ENCODE results near the gene BCL11B. TPM values are rescaled to one million over a fixed set of nuclear protein-coding genes. Genes with fewer than 3 reads are reported as not detected.
A peak's percentile ranks its signal among the peaks of the same experiment; 100 is the strongest.

BCL11B gene
- total RNA-seq (2013; cell fraction: nucleolus; rRNA removed): 6.7 and 7.9 TPM in 2 replicates
- 1.9 and 2.6 TPM in 2 replicates for total RNA-seq (2014; rRNA removed)
- 1.3 and 1.6 TPM in 2 replicates for total RNA-seq (2014; rRNA removed; fragmentation: Illumina TruSeq; extraction: Trizol)
- total RNA-seq (2021): 5.3 and 5.5 TPM in 2 replicates
- 0.12 TPM for polyA plus RNA-seq (2011; ENCODE audit: low read depth)
- polyA plus RNA-seq (2011; rRNA removed): 1.4 and 1.7 TPM in 2 replicates
- 1.2 and 1.6 TPM in 2 replicates for polyA plus RNA-seq (2011; cell fraction: cytosol; rRNA removed)
- 2.2 and 2.5 TPM in 2 replicates for polyA plus RNA-seq (2011; cell fraction: nucleus; rRNA removed)
- 0.22 and 0.24 TPM in 2 replicates for polyA plus RNA-seq (2012)
- polyA plus RNA-seq (2014; fragmentation: Illumina TruSeq; extraction: Trizol): 1.00 and 1.3 TPM in 2 replicates
- polyA plus RNA-seq (2014; fragmentation: Nextera tagmentation; extraction: Ambion mirVana): 1 to 10 TPM in 1 of 2 experiments, under 1 TPM in 1; 0.38 to 1.7 TPM
- polyA plus RNA-seq (2014; rRNA removed): 1.4 and 1.6 TPM in 2 replicates
- polyA plus RNA-seq (2016; fragmentation: Nextera tagmentation; extraction: Ambion mirVana): under 1 TPM; 0.64 to 0.71 TPM
- 3.1 and 3.5 TPM in 2 replicates for polyA minus RNA-seq (2011; rRNA and poly(A)+ RNA removed)
- 2.6 and 4.1 TPM in 2 replicates for polyA minus RNA-seq (2011; cell fraction: cytosol; rRNA and poly(A)+ RNA removed)
- polyA minus RNA-seq (2011; cell fraction: nucleus; rRNA and poly(A)+ RNA removed): 2.8 and 4.0 TPM in 2 replicates
- percentile 44 among the genes with signal in this experiment for Bru-seq, nascent RNA
- percentile 35 among the genes with signal in this experiment for BruChase-seq, experiment 1, labeled RNA remaining after a 6-hour chase
- BruChase-seq, experiment 2, labeled RNA remaining after a 2-hour chase: percentile 36 among the genes with signal in this experiment
- long read RNA-seq, experiment 1: 0 reads
- long read RNA-seq, experiment 2, partial matches to known transcripts: 0 of 2 reads
- long read RNA-seq, experiment 2, other reads (novel, unspliced or antisense): 2 of 2 reads

- H3K4me3 ChIP-seq: peak within 1 kb of the TSS; percentile 80
- FAIRE-seq: no peak
- BruUV-seq (replicated peaks): no TSS peak
- H2AFZ ChIP-seq (ENCODE audit: control insufficient read depth, low read depth, low read length): peak within 1 kb of the TSS; percentile 29
- ChIA-PET RAD21 (ENCODE audit: unreplicated experiment) (interaction anchor here (1.0 to 1.9 kb wide), 5 partner anchors 15 to 1889 kb away, joined by 3 to 5 read pairs (median 3); no protein-coding TSS in a partner anchor), SMC1A (ENCODE audit: uncharacterized antibody, unreplicated experiment) (no interaction called here), CTCF (interaction anchor here (0.6 to 1.0 kb wide), 3 partner anchors 15 to 1727 kb away, joined by 3 to 6 read pairs (median 3); no protein-coding TSS in a partner anchor), POLR2A (no interaction called here)
- H3K9ac ChIP-seq (ENCODE audit: control insufficient read depth, insufficient read depth, low read length): peak within 1 kb of the TSS; percentile 44
- H3K79me2 ChIP-seq (ENCODE audit: control insufficient read depth, insufficient read depth, low read length): no peaks in the 10 kb centered on the region
- intact Hi-C loops (cut with micrococcal nuclease; ENCODE audit: unreplicated experiment) (no loop called here), in situ Hi-C loops (cut with MboI) (loop anchor here (25.0 kb wide), 1 partner anchor 1135 kb away; no protein-coding TSS in a partner anchor)
- H3K4me1 ChIP-seq (ENCODE audit: control insufficient read depth, insufficient read depth, low read length): peaks cover 12% of the 10 kb centered on the region
- H3K9me3 ChIP-seq (replicated peaks; ENCODE audit: control insufficient read depth, insufficient read depth, low read length): no peaks in the 10 kb centered on the region
- H3K27ac ChIP-seq (ENCODE audit: control insufficient read depth, insufficient read depth): no peak within 1 kb of the TSS
- peak; percentile 24 for DNase-seq (ENCODE audit: low read depth, low spot score)
- H3K27me3 ChIP-seq (replicated peaks in 1 of 2; ENCODE audit: control insufficient read depth in 2 of 2, insufficient read depth in 2 of 2, low read length in 1 of 2): peaks cover 10 to 32% of the 10 kb centered on the region in 2 experiments
- H4K20me1 ChIP-seq (ENCODE audit: control insufficient read depth, insufficient read depth): no peaks in the 10 kb centered on the region
- WGBS (ENCODE audit: insufficient coverage, insufficient replicate concordance, low lambda C conversion rate, missing lambda C conversion rate): under 1% methylated on average over 45 of the region's 50 CpGs
- H3K4me2 ChIP-seq (ENCODE audit: control insufficient read depth, insufficient read depth): peak within 1 kb of the TSS; percentile 74
- peak; percentile 79 for ATAC-seq
- no peaks in the 10 kb centered on the region for H3K36me3 ChIP-seq (ENCODE audit: control insufficient read depth in 2 of 2, insufficient read depth in 2 of 2, low read length in 1 of 2)
- TF ChIP-seq POLR2AphosphoS5 (IDR thresholded peaks at IDR 0.05; ENCODE audit: low read length) (no peak), CTCF (IDR thresholded peaks at IDR 0.05 in 2 of 3, conservative IDR thresholded peaks at IDR 0.05 in 1 of 3; ENCODE audit: control insufficient read depth in 2 of 3, extremely low read depth in 1 of 3, insufficient read depth in 1 of 3, low read depth in 3 of 3, low read length in 3 of 3) (peak; percentile 43 to 53 (median 46); a peak in 5 of 6 replicates), CREM (IDR thresholded peaks at IDR 0.05; ENCODE audit: low read depth) (peak; percentile 43; the same call in 1 of the 2 replicates), POLR2A (IDR thresholded peaks at IDR 0.05; ENCODE audit: low read depth, low read length) (peak; percentile 62; the same call in 1 of the 2 replicates), SPI1 (IDR thresholded peaks at IDR 0.05; ENCODE audit: borderline replicate concordance, insufficient read depth, low read depth, low read length) (no peak), CREB1 (IDR thresholded peaks at IDR 0.05; ENCODE audit: low read depth) (peak; percentile 58), FOXK2 (IDR thresholded peaks at IDR 0.05) (no peak), IKZF1 (conservative IDR thresholded peaks at IDR 0.05) (peak; percentile 26; the same call in 1 of the 2 replicates), RAD21 (IDR thresholded peaks at IDR 0.05; ENCODE audit: insufficient read depth, low read depth, low read length) (peak; percentile 56), SMARCA5 (IDR thresholded peaks at IDR 0.05) (0 out of 2 replicates have a peak, but pooled peaks have one; percentile 29), ATF2 (IDR thresholded peaks at IDR 0.05; ENCODE audit: low read length) (no peak), ZNF384 (IDR thresholded peaks at IDR 0.05; ENCODE audit: borderline replicate concordance, low read depth, low read length) (no peak), ZNF622 (IDR thresholded peaks at IDR 0.05) (no peak), NFIC (IDR thresholded peaks at IDR 0.05; ENCODE audit: low read depth, low read length) (no peak), MTA3 (IDR thresholded peaks at IDR 0.05; ENCODE audit: borderline replicate concordance, low read length) (no peak), ATF3 (IDR thresholded peaks at IDR 0.05; ENCODE audit: borderline replicate concordance, extremely low read depth, low read depth, low read length) (no peak), NBN (IDR thresholded peaks at IDR 0.05) (peak; percentile 50; the same call in 1 of the 2 replicates)
Measured at GRCh38 chr14:99271951-99272631, at the start of gene BCL11B. BCL11B (minus strand) TSS chr14:99272197; CDS start chr14:99271218, 979 bp downstream.
